Kidney epithelial cell (primary cell): Measurements from ENCODE around the gene LMCD1. TPM values are rescaled to one million over a fixed set of nuclear protein-coding genes. Genes with fewer than 3 reads are reported as not detected.

ENCODE experiments used
- DNase-seq: peaks from one replicate; pipeline ENCODE4 v3.0.0-alpha.2; 2010; ENCODE audit warnings: low read depth
- H3K27me3 ChIP-seq: 2 replicates; pipeline ENCODE4 v1.6.0; 2011; ENCODE audit warnings: low read length; ENCODE audit not compliant: control insufficient read depth, insufficient read depth
- H3K36me3 ChIP-seq: 2 replicates; pipeline ENCODE4 v1.5.1; 2011; ENCODE audit warnings: low read length; ENCODE audit not compliant: control insufficient read depth, insufficient read depth
- H3K4me3 ChIP-seq: 2 replicates; pipeline ENCODE4 v1.5.1; 2011; ENCODE audit warnings: low read depth, mild to moderate bottlenecking, control low read depth, low read length
- CTCF ChIP-seq: IDR thresholded peaks from 2 replicates; pipeline ENCODE4 v1.5.1; 2011; ENCODE audit warnings: mild to moderate bottlenecking, moderate library complexity, low read length, control low read depth, inconsistent platforms; ENCODE audit not compliant: insufficient read depth, poor library complexity, severe bottlenecking
- total RNA-seq: library from RNA; depleted of rRNA; stranded (reverse); fragments of >200 nt; gene quantifications from 2 replicates; pipeline ENCODE4 v1.2.3, GENCODE V29; 2015

The LMCD1 gene
- total RNA-seq, 1 donor from 2014 or later = 264 TPM

- Histone ChIP-seq H3K27me3 (no peaks in the 10 kb centered on the region), H3K36me3 (no peaks in the 10 kb centered on the region), H3K4me3 (no peak overlapping the region)
- no peak for DNase-seq
- TF ChIP-seq CTCF = no peak
Observed at GRCh38 chr3:8619548-8619947, 117.9 kb downstream of the LMCD1 start.

- no peak for DNase-seq
- H3K4me3 ChIP-seq = no peak overlapping the region
- TF ChIP-seq CTCF = no peak
- H3K36me3 ChIP-seq = no peaks in the 10 kb centered on the region
- no peaks in the 10 kb centered on the region for H3K27me3 ChIP-seq
Observed at GRCh38 chr3:8621141-8621540, 119.5 kb downstream of the LMCD1 start.

- TF ChIP-seq CTCF = no peak
- no peaks in the 10 kb centered on the region for H3K36me3 ChIP-seq
- no peak for DNase-seq
Observed at GRCh38 chr3:8621872-8622271, 120.2 kb downstream of the LMCD1 start.

GRCh38 chr3:8622873-8623691, 121.5 kb downstream of the LMCD1 start:
- Histone ChIP-seq H3K4me3 (no peak overlapping the region), H3K36me3 (no peaks in the 10 kb centered on the region), H3K27me3 (no peaks in the 10 kb centered on the region)
- no peak for DNase-seq
- peak; percentile 93 for TF ChIP-seq CTCF

More at GRCh38 chr3:8621872-8622271, 120.2 kb downstream of the LMCD1 start:
- Histone ChIP-seq H3K27me3 (no peaks in the 10 kb centered on the region), H3K4me3 (no peak overlapping the region)

- H3K36me3 ChIP-seq = no peaks in the 10 kb centered on the region
- H3K4me3 ChIP-seq = no peak overlapping the region
- no peak for DNase-seq
- no peaks in the 10 kb centered on the region for H3K27me3 ChIP-seq
- no peak for TF ChIP-seq CTCF
Observed at GRCh38 chr3:8623741-8624140, 122.1 kb downstream of the LMCD1 start.

Other genes with a start within 250 kb of the LMCD1 start
- not detected in 2 replicates for gene SSUH2, start 143.0 kb downstream of the LMCD1 start, total RNA-seq
- not detected in 2 replicates for gene CAV3, start 232.0 kb downstream of the LMCD1 start, total RNA-seq